ENCODE measurements around the gene PRAMEF17.
"Not testable (repeated sequence)": the region's sequence is repeated elsewhere in the genome, so short reads cannot be mapped to it uniquely, and the experiment has no call there.

DNA sequence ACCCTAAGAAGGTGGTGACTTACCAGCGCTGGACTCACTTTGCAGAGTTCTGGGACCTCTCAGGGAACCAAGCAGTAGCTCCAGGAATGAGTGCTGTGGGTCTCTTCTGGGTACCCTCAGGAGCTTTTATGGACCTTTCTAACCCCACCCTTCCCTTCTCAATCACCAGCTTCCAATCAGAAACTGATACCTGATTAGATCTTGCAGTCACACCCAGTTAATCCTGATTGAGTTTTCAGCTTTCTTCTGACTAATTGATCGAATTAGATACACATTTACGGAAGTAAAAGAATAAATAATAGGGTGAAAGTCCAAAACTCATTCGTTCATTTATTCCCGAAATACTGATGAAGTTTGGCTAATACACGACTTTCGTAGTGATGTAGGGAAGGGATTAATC lies 42.4 kb upstream of the PRAMEF17 start, which contains the start of gene PRAMEF14:
- not testable (repeated sequence) for TF ChIP-seq KLF9 (tag by site-specific recombination; IDR thresholded peaks at IDR 0.05; ENCODE audit: low read depth); BCL11A (tag by site-specific recombination; IDR thresholded peaks at IDR 0.05; ENCODE audit: low read depth); ZFP37 (tag by site-specific recombination; IDR thresholded peaks at IDR 0.05)
- TF ChIP-seq, protein P1, sequence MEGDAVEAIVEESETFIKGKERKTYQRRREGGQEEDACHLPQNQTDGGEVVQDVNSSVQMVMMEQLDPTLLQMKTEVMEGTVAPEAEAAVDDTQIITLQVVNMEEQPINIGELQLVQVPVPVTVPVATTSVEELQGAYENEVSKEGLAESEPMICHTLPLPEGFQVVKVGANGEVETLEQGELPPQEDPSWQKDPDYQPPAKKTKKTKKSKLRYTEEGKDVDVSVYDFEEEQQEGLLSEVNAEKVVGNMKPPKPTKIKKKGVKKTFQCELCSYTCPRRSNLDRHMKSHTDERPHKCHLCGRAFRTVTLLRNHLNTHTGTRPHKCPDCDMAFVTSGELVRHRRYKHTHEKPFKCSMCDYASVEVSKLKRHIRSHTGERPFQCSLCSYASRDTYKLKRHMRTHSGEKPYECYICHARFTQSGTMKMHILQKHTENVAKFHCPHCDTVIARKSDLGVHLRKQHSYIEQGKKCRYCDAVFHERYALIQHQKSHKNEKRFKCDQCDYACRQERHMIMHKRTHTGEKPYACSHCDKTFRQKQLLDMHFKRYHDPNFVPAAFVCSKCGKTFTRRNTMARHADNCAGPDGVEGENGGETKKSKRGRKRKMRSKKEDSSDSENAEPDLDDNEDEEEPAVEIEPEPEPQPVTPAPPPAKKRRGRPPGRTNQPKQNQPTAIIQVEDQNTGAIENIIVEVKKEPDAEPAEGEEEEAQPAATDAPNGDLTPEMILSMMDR (tag by site-specific recombination; IDR thresholded peaks at IDR 0.05) = not testable (repeated sequence)
- TF ChIP-seq, protein P2, sequence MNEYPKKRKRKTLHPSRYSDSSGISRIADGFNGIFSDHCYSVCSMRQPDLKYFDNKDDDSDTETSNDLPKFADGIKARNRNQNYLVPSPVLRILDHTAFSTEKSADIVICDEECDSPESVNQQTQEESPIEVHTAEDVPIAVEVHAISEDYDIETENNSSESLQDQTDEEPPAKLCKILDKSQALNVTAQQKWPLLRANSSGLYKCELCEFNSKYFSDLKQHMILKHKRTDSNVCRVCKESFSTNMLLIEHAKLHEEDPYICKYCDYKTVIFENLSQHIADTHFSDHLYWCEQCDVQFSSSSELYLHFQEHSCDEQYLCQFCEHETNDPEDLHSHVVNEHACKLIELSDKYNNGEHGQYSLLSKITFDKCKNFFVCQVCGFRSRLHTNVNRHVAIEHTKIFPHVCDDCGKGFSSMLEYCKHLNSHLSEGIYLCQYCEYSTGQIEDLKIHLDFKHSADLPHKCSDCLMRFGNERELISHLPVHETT (tag by site-specific recombination; IDR thresholded peaks at IDR 0.05) = not testable (repeated sequence)

Data from HEK293 (cell line).